HG03175 (cell line): ENCODE results near the gene DRGX.

ENCODE experiments used
- ATAC-seq: cut with Tn5 transposase; IDR thresholded peaks from one replicate; pipeline ENCODE4 v1.9.1; 2021; ENCODE audit warnings: mild to moderate bottlenecking, moderate library complexity; ENCODE audit not compliant: unreplicated experiment

The DRGX gene

GRCh38 chr10:49323171-49323895, 72.6 kb downstream of the DRGX start:
- ATAC-seq, result no peak

GRCh38 chr10:49322371-49323170, 73.3 kb downstream of the DRGX start:
- ATAC-seq, result no peak

- no peak for ATAC-seq
Observed at GRCh38 chr10:49321021-49321420, 74.9 kb downstream of the DRGX start.

GRCh38 chr10:49320191-49320590, 75.7 kb downstream of the DRGX start:
- ATAC-seq, result no peak

- ATAC-seq, result no peak
Observed at GRCh38 chr10:49319206-49319605, 76.7 kb downstream of the DRGX start.

GRCh38 chr10:49318755-49319154, 77.1 kb downstream of the DRGX start:
- ATAC-seq, result no peak

- no peak for ATAC-seq
Observed at GRCh38 chr10:49318028-49318427, 77.9 kb downstream of the DRGX start.

- no peak for ATAC-seq
Observed at GRCh38 chr10:49314806-49315205, 81.1 kb downstream of the DRGX start.
